Measurements from ENCODE around the gene CLDN1.

CLDN1 gene

GRCh38 chr3:190294030-190294429 is 28.2 kb downstream of the CLDN1 start:
- H3K27ac ChIP-seq = no peak overlapping the region
- TF ChIP-seq ZFX (IDR thresholded peaks at IDR 0.05; ENCODE audit: borderline replicate concordance) (no peak), CTCF (IDR thresholded peaks at IDR 0.05) (no peak)

DNA sequence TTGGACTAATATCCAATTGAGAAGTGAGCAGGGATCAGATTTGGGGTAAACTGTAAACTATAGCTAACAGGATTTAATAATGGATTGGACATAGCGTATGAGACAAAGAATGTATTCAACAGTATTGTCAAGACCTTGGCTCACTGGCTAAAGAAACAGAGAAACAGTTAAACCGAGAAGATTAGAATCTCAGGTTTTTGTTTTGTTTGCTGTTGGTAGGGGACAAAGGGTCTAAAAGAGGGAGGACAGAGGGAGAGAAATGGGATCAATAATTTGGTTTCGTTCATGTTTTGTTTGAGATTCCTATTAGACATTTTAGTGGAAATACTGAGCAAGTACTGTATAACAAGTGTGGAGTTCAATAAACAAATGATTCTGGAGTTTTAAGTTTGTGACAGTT is 28.6 kb downstream of the CLDN1 start:
- TF ChIP-seq CTCF (IDR thresholded peaks at IDR 0.05) (no peak), ZFX (IDR thresholded peaks at IDR 0.05; ENCODE audit: borderline replicate concordance) (no peak)
- no peak overlapping the region for H3K27ac ChIP-seq

DNA sequence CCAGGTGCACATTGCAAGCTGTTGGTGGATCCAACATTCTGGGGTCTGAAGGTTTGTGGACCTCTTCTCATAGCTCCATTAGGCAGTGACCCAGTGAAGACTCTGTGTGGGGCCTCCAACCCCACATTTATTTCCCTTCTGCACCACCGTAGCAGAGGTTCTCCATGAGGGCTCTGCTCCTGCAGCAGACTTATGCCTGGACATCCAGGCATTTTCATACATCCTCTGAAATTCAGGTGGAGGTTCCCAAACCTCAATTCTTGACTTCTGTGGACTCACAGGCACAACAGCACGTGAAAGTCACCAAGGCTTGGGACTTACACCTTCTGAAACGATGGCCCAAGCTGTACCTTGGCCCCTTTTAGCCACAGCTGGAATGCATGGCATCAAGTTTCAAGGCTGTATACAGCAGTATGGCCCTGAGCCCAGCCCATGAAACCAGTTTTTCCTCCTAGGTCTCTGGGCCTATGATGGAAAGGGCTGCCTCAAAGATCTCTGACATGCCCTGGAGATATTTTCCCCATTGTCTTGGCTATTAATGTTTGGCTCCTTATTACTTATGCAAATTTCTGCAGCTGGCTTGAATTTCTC is 30.2 kb downstream of the CLDN1 start:
- TF ChIP-seq CTCF (IDR thresholded peaks at IDR 0.05) (no peak), ZFX (IDR thresholded peaks at IDR 0.05; ENCODE audit: borderline replicate concordance) (no peak)
- no peak overlapping the region for H3K27ac ChIP-seq

DNA sequence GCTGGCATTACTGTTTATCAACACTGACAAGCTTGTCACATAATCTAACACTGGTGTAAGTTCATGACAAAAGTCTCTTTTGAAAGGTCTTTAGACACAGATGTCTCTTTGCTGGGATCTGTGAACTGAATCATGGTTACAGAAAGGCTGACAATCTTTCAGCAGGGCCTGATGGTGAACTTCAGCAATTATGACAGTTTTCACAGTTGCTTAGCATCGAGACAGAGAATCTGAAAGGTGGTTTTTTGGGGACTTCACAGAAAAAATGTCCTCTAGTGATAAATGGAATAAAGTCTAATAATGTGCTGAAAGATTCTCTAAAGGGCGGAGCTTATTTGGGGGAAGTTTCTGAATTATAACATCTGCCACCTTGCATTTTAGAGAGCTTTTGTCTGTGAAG is 32.3 kb downstream of the CLDN1 start:
- H3K27ac ChIP-seq = no peak overlapping the region
- TF ChIP-seq ZFX (IDR thresholded peaks at IDR 0.05; ENCODE audit: borderline replicate concordance) = no peak
- no peak for TF ChIP-seq CTCF (IDR thresholded peaks at IDR 0.05)

DNA sequence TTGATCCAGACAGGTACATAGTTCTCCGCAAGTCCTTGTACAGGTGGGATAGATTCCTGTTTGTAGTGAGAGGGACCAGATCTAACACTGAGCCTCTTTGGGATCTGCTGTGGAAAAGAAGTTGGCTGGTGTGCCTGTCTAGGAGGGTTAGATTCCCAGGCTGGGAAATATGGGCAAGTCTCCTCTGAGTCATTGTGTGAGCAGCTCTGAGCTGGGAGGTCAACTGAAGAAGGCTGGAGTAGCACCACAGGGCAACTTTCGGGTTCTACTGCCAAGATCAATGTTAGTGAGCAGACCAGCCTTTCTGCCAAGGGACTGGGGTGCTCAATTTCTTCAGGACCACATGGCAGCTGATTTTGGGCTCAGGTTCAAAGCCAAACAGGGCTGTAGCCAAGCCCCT is 33.4 kb downstream of the CLDN1 start:
- H3K27ac ChIP-seq = no peak overlapping the region
- no peak for TF ChIP-seq CTCF (IDR thresholded peaks at IDR 0.05)
- no peak for TF ChIP-seq ZFX (IDR thresholded peaks at IDR 0.05; ENCODE audit: borderline replicate concordance)

DNA sequence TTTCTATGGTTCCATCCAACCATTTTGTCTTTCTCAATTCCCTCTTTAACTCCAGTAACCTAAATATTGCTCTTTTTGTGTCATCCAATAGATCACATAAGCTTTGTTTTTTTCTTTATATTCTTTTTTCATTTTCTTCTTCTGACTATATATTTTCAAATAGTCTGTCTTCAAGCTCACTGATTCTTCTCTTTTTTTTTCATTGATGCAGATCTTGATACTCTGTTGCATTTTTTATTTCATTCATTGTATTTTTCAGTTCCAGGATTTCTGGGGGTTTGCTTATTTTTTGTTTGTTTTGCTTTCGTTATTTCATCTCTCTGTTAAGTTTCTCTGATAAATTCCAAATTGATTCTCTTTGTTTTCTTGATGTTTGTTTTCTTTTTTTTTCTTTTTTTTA is 36.2 kb downstream of the CLDN1 start:
- TF ChIP-seq ZFX (IDR thresholded peaks at IDR 0.05; ENCODE audit: borderline replicate concordance) = no peak
- no peak for TF ChIP-seq CTCF (IDR thresholded peaks at IDR 0.05)
- H3K27ac ChIP-seq = no peak overlapping the region

GRCh38 chr3:190281308-190282051 is 40.8 kb downstream of the CLDN1 start:
- TF ChIP-seq CTCF (IDR thresholded peaks at IDR 0.05) = no peak
- TF ChIP-seq ZFX (IDR thresholded peaks at IDR 0.05; ENCODE audit: borderline replicate concordance) = no peak
- H3K27ac ChIP-seq = no peak overlapping the region
